BE2C (cell line): ENCODE measurements around the gene KIF7. TPM values are rescaled to one million over a fixed set of nuclear protein-coding genes. Genes with fewer than 3 reads are reported as not detected.

Experiments
- DNase-seq: peaks from one replicate; pipeline ENCODE4 v3.0.0-alpha.2; 2020
- H3K27me3 ChIP-seq: fragments of 250-450 bp; sonication (Bioruptor Pico); 2 replicates; pipeline ENCODE4 v1.5.1; 2020; ENCODE audit warnings: mild to moderate bottlenecking
- H3K36me3 ChIP-seq: fragments of 250-450 bp; sonication (Bioruptor Pico); 2 replicates; pipeline ENCODE4 v1.5.1; 2020; ENCODE audit warnings: mild to moderate bottlenecking
- H3K4me1 ChIP-seq: fragments of 250-450 bp; sonication (Bioruptor Pico); 2 replicates; pipeline ENCODE4 v1.5.1; 2020
- H3K4me3 ChIP-seq: 2 replicates; pipeline ENCODE4 v1.5.1; 2011; ENCODE audit warnings: low read depth, low read length
- H3K9me3 ChIP-seq: fragments of 250-450 bp; sonication (Bioruptor Pico); 2 replicates; pipeline ENCODE4 v1.5.1; 2020
- CTCF ChIP-seq: IDR thresholded peaks from 2 replicates; pipeline ENCODE4 v1.5.1; 2012; ENCODE audit warnings: mild to moderate bottlenecking, low read depth, low read length
- polyA plus RNA-seq: library from polyadenylated mRNA; unstranded; fragments of >200 nt; gene quantifications from one replicate; pipeline ENCODE4 v1.2.1, GENCODE V29; 2012; ENCODE audit warnings: low read depth, missing spikeins; ENCODE audit not compliant: insufficient read length, insufficient read depth

KIF7 gene, protein sequence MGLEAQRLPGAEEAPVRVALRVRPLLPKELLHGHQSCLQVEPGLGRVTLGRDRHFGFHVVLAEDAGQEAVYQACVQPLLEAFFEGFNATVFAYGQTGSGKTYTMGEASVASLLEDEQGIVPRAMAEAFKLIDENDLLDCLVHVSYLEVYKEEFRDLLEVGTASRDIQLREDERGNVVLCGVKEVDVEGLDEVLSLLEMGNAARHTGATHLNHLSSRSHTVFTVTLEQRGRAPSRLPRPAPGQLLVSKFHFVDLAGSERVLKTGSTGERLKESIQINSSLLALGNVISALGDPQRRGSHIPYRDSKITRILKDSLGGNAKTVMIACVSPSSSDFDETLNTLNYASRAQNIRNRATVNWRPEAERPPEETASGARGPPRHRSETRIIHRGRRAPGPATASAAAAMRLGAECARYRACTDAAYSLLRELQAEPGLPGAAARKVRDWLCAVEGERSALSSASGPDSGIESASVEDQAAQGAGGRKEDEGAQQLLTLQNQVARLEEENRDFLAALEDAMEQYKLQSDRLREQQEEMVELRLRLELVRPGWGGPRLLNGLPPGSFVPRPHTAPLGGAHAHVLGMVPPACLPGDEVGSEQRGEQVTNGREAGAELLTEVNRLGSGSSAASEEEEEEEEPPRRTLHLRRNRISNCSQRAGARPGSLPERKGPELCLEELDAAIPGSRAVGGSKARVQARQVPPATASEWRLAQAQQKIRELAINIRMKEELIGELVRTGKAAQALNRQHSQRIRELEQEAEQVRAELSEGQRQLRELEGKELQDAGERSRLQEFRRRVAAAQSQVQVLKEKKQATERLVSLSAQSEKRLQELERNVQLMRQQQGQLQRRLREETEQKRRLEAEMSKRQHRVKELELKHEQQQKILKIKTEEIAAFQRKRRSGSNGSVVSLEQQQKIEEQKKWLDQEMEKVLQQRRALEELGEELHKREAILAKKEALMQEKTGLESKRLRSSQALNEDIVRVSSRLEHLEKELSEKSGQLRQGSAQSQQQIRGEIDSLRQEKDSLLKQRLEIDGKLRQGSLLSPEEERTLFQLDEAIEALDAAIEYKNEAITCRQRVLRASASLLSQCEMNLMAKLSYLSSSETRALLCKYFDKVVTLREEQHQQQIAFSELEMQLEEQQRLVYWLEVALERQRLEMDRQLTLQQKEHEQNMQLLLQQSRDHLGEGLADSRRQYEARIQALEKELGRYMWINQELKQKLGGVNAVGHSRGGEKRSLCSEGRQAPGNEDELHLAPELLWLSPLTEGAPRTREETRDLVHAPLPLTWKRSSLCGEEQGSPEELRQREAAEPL (N-terminal part only)
- 17.4 TPM for polyA plus RNA-seq

- TF ChIP-seq CTCF, result no peak
- no peaks in the 10 kb centered on the region for H3K9me3 ChIP-seq
- H3K36me3 ChIP-seq, result no peaks in the 10 kb centered on the region; the same call in 1 of the 2 replicates
- peak within 1 kb of the TSS; percentile 72 for H3K4me3 ChIP-seq
- H3K4me1 ChIP-seq, result no peaks in the 10 kb centered on the region
- no peaks in the 10 kb centered on the region for H3K27me3 ChIP-seq
- peak; percentile 65 for DNase-seq
Measured at GRCh38 chr15:89654847-89655805, at the start of gene KIF7. Gene KIF7 (minus strand): TSS chr15:89655467. CDS start chr15:89652930, 2,537 bp downstream.

DNA sequence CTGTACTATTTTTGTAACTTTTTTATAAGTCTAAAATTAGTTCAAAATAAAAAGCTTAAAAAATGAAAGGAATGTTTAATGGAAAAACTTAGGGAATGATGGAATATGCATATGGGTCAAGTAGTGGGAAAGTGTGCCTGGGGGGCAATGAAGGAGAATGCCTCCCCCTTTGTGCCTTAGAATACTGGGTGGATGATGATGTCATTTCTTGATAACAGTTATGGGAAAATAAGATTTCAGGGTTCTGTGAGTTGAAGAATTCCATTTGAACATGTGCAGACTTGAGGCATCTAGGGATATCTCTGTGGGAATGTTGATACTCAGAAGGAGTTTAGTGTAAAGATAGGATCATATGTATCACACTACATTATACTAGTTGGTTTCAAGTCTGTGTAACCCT, 49.1 kb upstream of the KIF7 start:
- no peaks in the 10 kb centered on the region for H3K36me3 ChIP-seq
- H3K4me1 ChIP-seq, result no peaks in the 10 kb centered on the region
- H3K9me3 ChIP-seq, result no peaks in the 10 kb centered on the region
- no peak for DNase-seq
- no peak overlapping the region for H3K4me3 ChIP-seq
- H3K27me3 ChIP-seq, result peaks cover 7% of the 10 kb centered on the region; the same call in 1 of the 2 replicates
- no peak for TF ChIP-seq CTCF

DNA sequence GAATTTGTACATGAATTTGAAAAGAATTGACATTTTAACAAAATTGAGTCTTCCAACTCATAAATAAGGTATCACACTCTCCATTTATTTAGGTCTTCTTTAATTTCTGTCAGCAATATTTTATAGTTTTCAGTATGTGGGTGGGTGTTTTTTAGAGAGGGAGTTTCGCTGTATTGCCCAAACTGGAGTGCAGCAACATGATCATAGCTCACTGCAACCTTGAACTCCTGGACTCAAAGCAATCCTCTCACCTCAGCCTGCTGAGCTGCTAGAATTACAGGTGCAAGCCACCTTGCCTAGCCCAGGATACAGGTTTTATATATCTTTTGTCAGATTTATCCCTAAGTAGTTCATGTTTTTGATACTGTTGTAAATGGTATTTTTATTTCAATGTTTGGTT, 39.9 kb upstream of the KIF7 start:
- no peaks in the 10 kb centered on the region for H3K36me3 ChIP-seq
- no peaks in the 10 kb centered on the region for H3K9me3 ChIP-seq
- no peak for TF ChIP-seq CTCF
- no peak for DNase-seq
- H3K4me3 ChIP-seq, result no peak overlapping the region
- no peaks in the 10 kb centered on the region for H3K4me1 ChIP-seq
- H3K27me3 ChIP-seq, result peaks cover 15% of the 10 kb centered on the region

GRCh38 chr15:89693696-89694095, 38.4 kb upstream of the KIF7 start:
- DNase-seq, result no peak
- H3K4me1 ChIP-seq, result no peaks in the 10 kb centered on the region
- H3K4me3 ChIP-seq, result no peak overlapping the region
- no peaks in the 10 kb centered on the region for H3K36me3 ChIP-seq
- no peaks in the 10 kb centered on the region for H3K9me3 ChIP-seq
- peaks cover 8% of the 10 kb centered on the region for H3K27me3 ChIP-seq
- no peak for TF ChIP-seq CTCF

DNA sequence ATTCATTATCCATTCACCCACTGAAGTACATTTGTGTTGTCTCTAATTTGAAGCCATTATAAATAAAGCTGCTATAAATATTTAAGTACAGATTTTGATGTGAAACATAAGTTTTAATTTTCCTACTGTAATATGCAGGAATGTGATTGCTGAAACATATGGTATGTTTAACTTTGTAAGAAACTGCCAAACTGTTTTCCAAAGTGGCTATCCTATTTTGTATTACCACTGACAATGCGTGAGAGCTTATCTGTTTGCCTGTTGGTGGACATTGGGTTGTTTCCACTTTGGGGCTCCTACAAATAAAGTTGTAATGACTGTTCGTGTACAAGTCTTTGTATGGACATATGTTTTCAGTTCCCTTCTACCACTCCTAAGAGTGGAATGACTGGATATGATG, 37.8 kb upstream of the KIF7 start:
- peaks cover 8% of the 10 kb centered on the region for H3K27me3 ChIP-seq
- H3K36me3 ChIP-seq, result no peaks in the 10 kb centered on the region
- no peak for DNase-seq
- no peak for TF ChIP-seq CTCF
- H3K4me3 ChIP-seq, result no peak overlapping the region
- no peaks in the 10 kb centered on the region for H3K4me1 ChIP-seq
- H3K9me3 ChIP-seq, result no peaks in the 10 kb centered on the region
